Measurements from ENCODE around the gene APAF1.

GRCh38 chr12:98724384-98725155, 79.5 kb downstream of the APAF1 start:
- TF ChIP-seq CTCF (IDR thresholded peaks at IDR 0.05) (no peak), POLR2AphosphoS5 (IDR thresholded peaks at IDR 0.05) (no peak), POLR2A (IDR thresholded peaks at IDR 0.05) (no peak)

Data from gastroesophageal sphincter (tissue), 3 donors.